Effector memory CD4-positive, alpha-beta T cell (primary cell): Measurements from ENCODE around the gene EPOP.
"Not testable (repeated sequence)": the region's sequence is repeated elsewhere in the genome, so short reads cannot be mapped to it uniquely, and the experiment has no call there.

Experiments
- DNase-seq, 3 donors: peaks; one replicate each; pipeline ENCODE4 v3.0.0-alpha.2; 2020
- H3K27ac ChIP-seq: 2 replicates; pipeline ENCODE4 v1.7.0; 2013; ENCODE audit warnings: mild to moderate bottlenecking, low read length, moderate library complexity; ENCODE audit not compliant: insufficient read depth, poor library complexity, severe bottlenecking
- H3K27me3 ChIP-seq: replicated peaks from 2 replicates; pipeline ENCODE4 v1.7.0; 2013; ENCODE audit warnings: mild to moderate bottlenecking, low read length; ENCODE audit not compliant: insufficient read depth, control insufficient read depth, poor library complexity, severe bottlenecking
- H3K36me3 ChIP-seq: 2 replicates; pipeline ENCODE4 v1.7.0; 2013; ENCODE audit warnings: mild to moderate bottlenecking, low read length, moderate library complexity; ENCODE audit not compliant: control insufficient read depth, insufficient read depth
- H3K4me1 ChIP-seq: 2 replicates; pipeline ENCODE4 v1.7.0; 2013; ENCODE audit warnings: low read length, mild to moderate bottlenecking; ENCODE audit not compliant: control insufficient read depth, insufficient read depth, poor library complexity, severe bottlenecking
- H3K4me3 ChIP-seq: 2 replicates; pipeline ENCODE4 v1.7.0; 2013; ENCODE audit warnings: low read length, low read depth, mild to moderate bottlenecking; ENCODE audit not compliant: insufficient read depth, poor library complexity, severe bottlenecking
- H3K9me3 ChIP-seq: 2 replicates; pipeline ENCODE4 v1.7.0; 2013; ENCODE audit warnings: mild to moderate bottlenecking, low read length, moderate library complexity; ENCODE audit not compliant: control insufficient read depth

Gene EPOP

GRCh38 chr17:38659415-38659814, 15.3 kb downstream of the EPOP start:
- H3K4me3 ChIP-seq = no peak overlapping the region
- DNase-seq = no peak

GRCh38 chr17:38658741-38659345, 15.9 kb downstream of the EPOP start:
- Histone ChIP-seq H3K9me3 (no peaks in the 10 kb centered on the region), H3K4me1 (no peaks in the 10 kb centered on the region), H3K27me3 (peaks cover 10% of the 10 kb centered on the region), H3K27ac (no peak overlapping the region), H3K36me3 (no peaks in the 10 kb centered on the region), H3K4me3 (no peak overlapping the region)
- no peak for DNase-seq

More at GRCh38 chr17:38659415-38659814, 15.3 kb downstream of the EPOP start:
- no peaks in the 10 kb centered on the region for H3K9me3 ChIP-seq
- no peaks in the 10 kb centered on the region for H3K4me1 ChIP-seq
- no peak overlapping the region for H3K27ac ChIP-seq
- H3K27me3 ChIP-seq = peaks cover 10% of the 10 kb centered on the region
- H3K36me3 ChIP-seq = no peaks in the 10 kb centered on the region

- peaks cover 10% of the 10 kb centered on the region for H3K27me3 ChIP-seq
- H3K36me3 ChIP-seq = no peaks in the 10 kb centered on the region
Measured at GRCh38 chr17:38657824-38658740, 16.7 kb downstream of the EPOP start.

GRCh38 chr17:38656959-38657823, 17.6 kb downstream of the EPOP start:
- Histone ChIP-seq H3K27ac (no peak overlapping the region), H3K4me1 (no peaks in the 10 kb centered on the region), H3K9me3 (no peaks in the 10 kb centered on the region), H3K4me3 (no peak overlapping the region), H3K36me3 (no peaks in the 10 kb centered on the region), H3K27me3 (peaks cover 10% of the 10 kb centered on the region)
- DNase-seq = no peak

More at GRCh38 chr17:38657824-38658740, 16.7 kb downstream of the EPOP start:
- DNase-seq = no peak
- Histone ChIP-seq H3K4me3 (no peak overlapping the region), H3K27ac (no peak overlapping the region), H3K9me3 (no peaks in the 10 kb centered on the region), H3K4me1 (no peaks in the 10 kb centered on the region)

- H3K27me3 ChIP-seq = peaks cover 10% of the 10 kb centered on the region
- no peak overlapping the region for H3K27ac ChIP-seq
- H3K4me1 ChIP-seq = no peaks in the 10 kb centered on the region
Measured at GRCh38 chr17:38654411-38655398, 20.1 kb downstream of the EPOP start.

GRCh38 chr17:38653679-38654078, 21.1 kb downstream of the EPOP start:
- Histone ChIP-seq H3K27me3 (peaks cover 10% of the 10 kb centered on the region), H3K27ac (no peak overlapping the region), H3K4me1 (no peaks in the 10 kb centered on the region), H3K4me3 (no peak overlapping the region), H3K9me3 (no peaks in the 10 kb centered on the region), H3K36me3 (no peaks in the 10 kb centered on the region)
- no peak for DNase-seq

More at GRCh38 chr17:38654411-38655398, 20.1 kb downstream of the EPOP start:
- H3K36me3 ChIP-seq = no peaks in the 10 kb centered on the region
- DNase-seq = no peak
- H3K4me3 ChIP-seq = no peak overlapping the region
- H3K9me3 ChIP-seq = no peaks in the 10 kb centered on the region

- Histone ChIP-seq H3K4me1 (no peaks in the 10 kb centered on the region), H3K27ac (no peak overlapping the region), H3K27me3 (peaks cover 10% of the 10 kb centered on the region), H3K4me3 (no peak overlapping the region), H3K9me3 (no peaks in the 10 kb centered on the region), H3K36me3 (no peaks in the 10 kb centered on the region)
- no peak for DNase-seq
Measured at GRCh38 chr17:38653230-38653629, 21.5 kb downstream of the EPOP start.

GRCh38 chr17:38650653-38651173, 24.0 kb downstream of the EPOP start:
- not testable (repeated sequence) for H3K9me3 ChIP-seq, DNase-seq, H3K4me3 ChIP-seq, H3K27me3 ChIP-seq, H3K36me3 ChIP-seq, H3K27ac ChIP-seq, H3K4me1 ChIP-seq

GRCh38 chr17:38637951-38638350, 36.8 kb downstream of the EPOP start:
- no peaks in the 10 kb centered on the region for H3K4me1 ChIP-seq
- no peak overlapping the region for H3K27ac ChIP-seq
- H3K4me3 ChIP-seq = no peak overlapping the region
- H3K27me3 ChIP-seq = no peaks in the 10 kb centered on the region
- H3K9me3 ChIP-seq = no peaks in the 10 kb centered on the region
- DNase-seq = no peak
- H3K36me3 ChIP-seq = no peaks in the 10 kb centered on the region
